HCT116 (cell line): Measurements from ENCODE around the gene THBD. TPM values are rescaled to one million over a fixed set of nuclear protein-coding genes. Genes with fewer than 3 reads are reported as not detected.

Source experiments
- ATAC-seq: fragments of 200-7000 bp; cut with Tn5 transposase; 2 replicates; pipeline ENCODE4 v1.9.1; 2020; ENCODE audit warnings: mild to moderate bottlenecking, moderate library complexity
- BruUV-seq: library from RNA; stranded (reverse); fragments of 400-500 nt; replicated peaks from 2 replicates; lab custom pipeline; 2021; lab: Mats Ljungman, UMichigan
- CTCF ChIA-PET: fragments of 300-600 bp; sonication (Branson Sonifier 250); formaldehyde crosslinking; loops from one replicate; lab custom pipeline; 2021; ENCODE audit warnings: antibody characterized with exemption; lab: Charles Lee
- POLR2A ChIA-PET: fragments of 300-600, 350-600 bp; sonication (Branson Sonifier 250); formaldehyde crosslinking; loops from one replicate; lab custom pipeline; 2021; ENCODE audit warnings: antibody characterized with exemption; lab: Charles Lee
- RAD21 ChIA-PET, 2 experiments: fragments of 300-600 bp; sonication (Branson Sonifier 250); formaldehyde crosslinking; loops; one replicate each; lab custom pipeline; 2023; ENCODE audit warnings: low total read pairs in 2 of 2; ENCODE audit not compliant: uncharacterized antibody in 2 of 2, unreplicated experiment in 2 of 2, low non-redundant PET in 1 of 2; lab: Charles Lee
- DNase-seq: peaks from one replicate; pipeline ENCODE4 v3.0.0-alpha.2; 2010; ENCODE audit warnings: low read depth, low spot score
- H2AFZ ChIP-seq: fragments of 200-600 bp; shearing (Covaris generic), sonication (generic); 2 replicates; pipeline ENCODE4 v1.6.1; 2017; ENCODE audit warnings: low read depth, mixed run types, mixed read lengths, antibody characterized with exemption, low read length; ENCODE audit not compliant: poor library complexity, severe bottlenecking
- H3K27ac ChIP-seq: 2 replicates; pipeline ENCODE4 v1.5.1; 2012; ENCODE audit warnings: low read depth, low read length
- H3K27me3 ChIP-seq: fragments of 200-600 bp; sonication (generic); 2 replicates; pipeline ENCODE4 v1.6.1; 2016; ENCODE audit warnings: mixed run types, low read length, mixed read lengths; ENCODE audit not compliant: insufficient read depth
- H3K36me3 ChIP-seq, 2 experiments: fragments of 200-500 bp in 1 of 2; fragments of 200-600 bp in 1 of 2; sonication (Bioruptor generic) in 1 of 2; sonication (generic) in 1 of 2; 2 replicates each; pipeline versions ENCODE4 v1.5.1 to v1.6.1; 2014 to 2016; ENCODE audit warnings: low read length in 2 of 2, inconsistent platforms in 1 of 2, mixed read lengths in 1 of 2, mixed run types in 1 of 2; ENCODE audit not compliant: insufficient read depth in 2 of 2, control insufficient read depth in 1 of 2
- H3K4me1 ChIP-seq, 2 experiments: fragments of 200-600 bp in 1 of 2; sonication (generic) in 1 of 2; 2 replicates each; pipeline versions ENCODE4 v1.5.1 to v1.6.1; 2012 to 2017; ENCODE audit warnings: low read length in 2 of 2, inconsistent platforms in 1 of 2, mild to moderate bottlenecking in 1 of 2, mixed read lengths in 1 of 2, mixed run types in 1 of 2, moderate library complexity in 1 of 2; ENCODE audit not compliant: insufficient read depth in 2 of 2, control insufficient read depth in 1 of 2
- H3K4me2 ChIP-seq: fragments of 200-600 bp; sonication (generic); 2 replicates; pipeline ENCODE4 v1.6.1; 2017; ENCODE audit warnings: mixed run types, low read length, mixed read lengths
- H3K4me3 ChIP-seq, 2 experiments: fragments of 200-600 bp in 1 of 2; sonication (generic) in 1 of 2; replicated peaks in 1 of 2; 2 replicates each; pipeline ENCODE4 v1.5.1; 2011 to 2016; ENCODE audit warnings: low read length in 2 of 2, control low read depth in 1 of 2, low read depth in 1 of 2, mild to moderate bottlenecking in 1 of 2, mixed read lengths in 1 of 2, mixed run types in 1 of 2
- H3K79me2 ChIP-seq: fragments of 200-600 bp; sonication (generic); 2 replicates; pipeline ENCODE4 v1.6.1; 2017; ENCODE audit warnings: mild to moderate bottlenecking, mixed run types, low read length, moderate library complexity, mixed read lengths; ENCODE audit not compliant: insufficient read depth
- H3K9ac ChIP-seq: fragments of 200-600 bp; sonication (generic); 2 replicates; pipeline ENCODE4 v1.6.1; 2016; ENCODE audit warnings: low read length, mixed read lengths
- H3K9me2 ChIP-seq: fragments of 200-600 bp; sonication (generic), shearing (Covaris generic); 2 replicates; pipeline ENCODE4 v1.6.1; 2017; ENCODE audit warnings: mixed run types, mild to moderate bottlenecking, moderate library complexity; ENCODE audit not compliant: insufficient read depth
- H3K9me3 ChIP-seq, 2 experiments: fragments of 200-500 bp in 1 of 2; fragments of 200-600 bp in 1 of 2; sonication (Bioruptor generic) in 1 of 2; sonication (generic) in 1 of 2; 2 replicates each; pipeline ENCODE4 v1.6.1; 2014 to 2017; ENCODE audit warnings: low read length in 2 of 2, mixed read lengths in 2 of 2, inconsistent platforms in 1 of 2, low read depth in 1 of 2, mild to moderate bottlenecking in 1 of 2, mixed run types in 1 of 2, moderate library complexity in 1 of 2; ENCODE audit not compliant: control insufficient read depth in 1 of 2, insufficient read depth in 1 of 2
- H4K20me1 ChIP-seq: fragments of 200-600 bp; sonication (generic), shearing (Covaris generic); 2 replicates; pipeline ENCODE4 v1.6.1; 2017; ENCODE audit warnings: mixed run types, mild to moderate bottlenecking, moderate library complexity; ENCODE audit not compliant: insufficient read depth
- CBX3 ChIP-seq: IDR thresholded peaks from 2 replicates; pipeline ENCODE4 v1.6.1; 2012; ENCODE audit warnings: low read depth
- CEBPB ChIP-seq: IDR thresholded peaks from 2 replicates; pipeline ENCODE4 v1.6.1; 2012; ENCODE audit warnings: low read depth
- EGR1 ChIP-seq: IDR thresholded peaks from 2 replicates; pipeline ENCODE4 v1.6.1; 2012; ENCODE audit warnings: low read depth
- ELF1 ChIP-seq: IDR thresholded peaks from 2 replicates; pipeline ENCODE4 v1.6.1; 2012; ENCODE audit warnings: low read depth, borderline replicate concordance
- EZH2phosphoT487 ChIP-seq: fragments of 200-600 bp; IDR thresholded peaks from 2 replicates; pipeline ENCODE4 v1.6.1; 2018; ENCODE audit warnings: antibody characterized with exemption, borderline replicate concordance
- FOSL1 ChIP-seq: IDR thresholded peaks from 2 replicates; pipeline ENCODE4 v1.6.1; 2012; ENCODE audit warnings: low read depth
- JUND ChIP-seq: IDR thresholded peaks from 2 replicates; pipeline ENCODE4 v1.6.1; 2012
- POLR2A ChIP-seq: IDR thresholded peaks from 2 replicates; pipeline ENCODE4 v1.7.0; 2011; ENCODE audit warnings: borderline replicate concordance; ENCODE audit not compliant: insufficient read depth, insufficient read length; ENCODE audit errors: extremely low read depth
- POLR2AphosphoS5 ChIP-seq: IDR thresholded peaks from 2 replicates; pipeline ENCODE4 v1.6.1; 2011; ENCODE audit warnings: mild to moderate bottlenecking, low read depth, low read length, moderate library complexity
- SP1 ChIP-seq: IDR thresholded peaks from 2 replicates; pipeline ENCODE4 v1.6.1; 2012; ENCODE audit warnings: low read depth
- TCF7L2 ChIP-seq: IDR thresholded peaks from 2 replicates; pipeline ENCODE4 v1.7.0; 2011; ENCODE audit warnings: borderline replicate concordance, inconsistent platforms; ENCODE audit not compliant: insufficient read depth, insufficient read length; ENCODE audit errors: extremely low read depth
- ZFX ChIP-seq: fragments of 450-650 bp; IDR thresholded peaks from 2 replicates; pipeline ENCODE4 v1.6.1; 2017
- ZNF274 ChIP-seq: fragments of 200-500 bp; sonication (Bioruptor generic); IDR thresholded peaks from 2 replicates; pipeline ENCODE4 v1.6.1; 2014; ENCODE audit warnings: mild to moderate bottlenecking, low read depth, low read length, inconsistent platforms
- intact Hi-C: fragments of 100-400 bp; cut with micrococcal nuclease; formaldehyde crosslinking; loops from 2 replicates; pipeline ENCODE4 v1.10.0; 2022
- total RNA-seq: library from RNA; stranded (reverse); gene quantifications from one replicate; pipeline ENCODE4 v1.2.1, GENCODE V29; 2021; ENCODE audit not compliant: unreplicated experiment
- TF ChIP-seq, protein P1 (sequence below): IDR thresholded peaks from 2 replicates; pipeline ENCODE4 v1.6.1; 2012; ENCODE audit warnings: low read depth
- TF ChIP-seq, protein P2 (sequence below), 3 experiments: fragments of 200-600 bp in 1 of 3; sonication (generic) in 1 of 3; IDR thresholded peaks in 2 of 3; conservative IDR thresholded peaks in 1 of 3; 2 replicates each; pipeline ENCODE4 v1.5.1; 2012 to 2017; ENCODE audit warnings: low read depth in 2 of 3, low read length in 2 of 3, antibody characterized with exemption in 1 of 3, borderline replicate concordance in 1 of 3, control low read depth in 1 of 3, mild to moderate bottlenecking in 1 of 3, mixed read lengths in 1 of 3, mixed run types in 1 of 3, moderate library complexity in 1 of 3; ENCODE audit not compliant: insufficient read depth in 1 of 3
- TF ChIP-seq, protein P3 (sequence below): IDR thresholded peaks from 2 replicates; pipeline ENCODE4 v1.6.1; 2012
- TF ChIP-seq, protein P4 (sequence below): IDR thresholded peaks from 2 replicates; pipeline ENCODE4 v1.6.1; 2012

THBD gene
- total RNA-seq, 1 experiment from 2014 or later: 0.39 TPM

DNA sequence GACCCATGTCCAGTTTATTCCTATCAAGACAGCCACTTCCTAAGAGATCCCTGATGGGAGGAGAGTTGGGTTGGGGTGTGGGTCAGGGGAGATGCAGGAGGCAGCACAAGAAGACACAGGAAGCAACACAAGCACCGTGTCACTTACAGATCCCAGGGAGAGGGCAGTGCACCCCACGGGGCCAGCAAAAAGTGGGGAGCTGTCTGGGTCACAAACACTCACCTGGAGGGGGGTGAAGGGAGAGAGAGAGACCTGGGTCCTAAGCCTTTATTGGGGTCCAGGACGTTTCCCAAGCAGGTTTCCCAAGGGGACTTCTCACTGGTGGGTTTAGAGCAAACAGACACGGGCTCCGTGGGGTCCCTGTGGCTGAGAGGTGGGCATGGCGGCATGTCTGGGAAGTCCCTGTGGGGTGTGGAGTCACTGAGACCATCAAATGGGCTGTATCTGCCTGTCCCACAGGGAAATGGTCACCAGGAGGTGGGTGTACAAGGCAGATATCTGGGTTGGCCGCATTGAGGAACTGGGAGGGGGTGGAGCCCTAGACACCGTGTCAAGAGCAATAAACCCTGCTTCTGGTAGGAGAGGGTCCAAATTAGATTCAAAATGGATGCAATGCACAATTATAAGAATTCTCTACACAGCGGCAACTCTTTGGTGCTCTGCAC is 38.2 kb upstream of the THBD start:
- no peak overlapping the region for H3K9ac ChIP-seq
- CTCF ChIA-PET: no interaction called here

More for the DNA sequence above, 38.2 kb upstream of the THBD start:
- Histone ChIP-seq H4K20me1 (no peaks in the 10 kb centered on the region), H3K79me2 (no peaks in the 10 kb centered on the region), H3K36me3 (no peaks in the 10 kb centered on the region), H3K4me3 (no peak overlapping the region), H3K27ac (no peak overlapping the region), H3K9me3 (no peaks in the 10 kb centered on the region), H3K9me2 (no peaks in the 10 kb centered on the region), H3K27me3 (peaks cover 9% of the 10 kb centered on the region), H3K4me2 (no peak overlapping the region), H3K4me1 (peaks cover 0 to 9% of the 10 kb centered on the region in 2 experiments; a peak in 2 of 4 replicates), H2AFZ (no peak overlapping the region)
- BruUV-seq: no TSS peak
- intact Hi-C loops: no loop called here
- ChIA-PET POLR2A (no interaction called here), RAD21 (no interaction called here)
- DNase-seq (no peak), ATAC-seq (no peak)
- TF ChIP-seq FOSL1: no peak
- TF ChIP-seq, protein P1, sequence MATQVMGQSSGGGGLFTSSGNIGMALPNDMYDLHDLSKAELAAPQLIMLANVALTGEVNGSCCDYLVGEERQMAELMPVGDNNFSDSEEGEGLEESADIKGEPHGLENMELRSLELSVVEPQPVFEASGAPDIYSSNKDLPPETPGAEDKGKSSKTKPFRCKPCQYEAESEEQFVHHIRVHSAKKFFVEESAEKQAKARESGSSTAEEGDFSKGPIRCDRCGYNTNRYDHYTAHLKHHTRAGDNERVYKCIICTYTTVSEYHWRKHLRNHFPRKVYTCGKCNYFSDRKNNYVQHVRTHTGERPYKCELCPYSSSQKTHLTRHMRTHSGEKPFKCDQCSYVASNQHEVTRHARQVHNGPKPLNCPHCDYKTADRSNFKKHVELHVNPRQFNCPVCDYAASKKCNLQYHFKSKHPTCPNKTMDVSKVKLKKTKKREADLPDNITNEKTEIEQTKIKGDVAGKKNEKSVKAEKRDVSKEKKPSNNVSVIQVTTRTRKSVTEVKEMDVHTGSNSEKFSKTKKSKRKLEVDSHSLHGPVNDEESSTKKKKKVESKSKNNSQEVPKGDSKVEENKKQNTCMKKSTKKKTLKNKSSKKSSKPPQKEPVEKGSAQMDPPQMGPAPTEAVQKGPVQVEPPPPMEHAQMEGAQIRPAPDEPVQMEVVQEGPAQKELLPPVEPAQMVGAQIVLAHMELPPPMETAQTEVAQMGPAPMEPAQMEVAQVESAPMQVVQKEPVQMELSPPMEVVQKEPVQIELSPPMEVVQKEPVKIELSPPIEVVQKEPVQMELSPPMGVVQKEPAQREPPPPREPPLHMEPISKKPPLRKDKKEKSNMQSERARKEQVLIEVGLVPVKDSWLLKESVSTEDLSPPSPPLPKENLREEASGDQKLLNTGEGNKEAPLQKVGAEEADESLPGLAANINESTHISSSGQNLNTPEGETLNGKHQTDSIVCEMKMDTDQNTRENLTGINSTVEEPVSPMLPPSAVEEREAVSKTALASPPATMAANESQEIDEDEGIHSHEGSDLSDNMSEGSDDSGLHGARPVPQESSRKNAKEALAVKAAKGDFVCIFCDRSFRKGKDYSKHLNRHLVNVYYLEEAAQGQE: no peak
- no peak for TF ChIP-seq CEBPB
- TF ChIP-seq, protein P2, sequence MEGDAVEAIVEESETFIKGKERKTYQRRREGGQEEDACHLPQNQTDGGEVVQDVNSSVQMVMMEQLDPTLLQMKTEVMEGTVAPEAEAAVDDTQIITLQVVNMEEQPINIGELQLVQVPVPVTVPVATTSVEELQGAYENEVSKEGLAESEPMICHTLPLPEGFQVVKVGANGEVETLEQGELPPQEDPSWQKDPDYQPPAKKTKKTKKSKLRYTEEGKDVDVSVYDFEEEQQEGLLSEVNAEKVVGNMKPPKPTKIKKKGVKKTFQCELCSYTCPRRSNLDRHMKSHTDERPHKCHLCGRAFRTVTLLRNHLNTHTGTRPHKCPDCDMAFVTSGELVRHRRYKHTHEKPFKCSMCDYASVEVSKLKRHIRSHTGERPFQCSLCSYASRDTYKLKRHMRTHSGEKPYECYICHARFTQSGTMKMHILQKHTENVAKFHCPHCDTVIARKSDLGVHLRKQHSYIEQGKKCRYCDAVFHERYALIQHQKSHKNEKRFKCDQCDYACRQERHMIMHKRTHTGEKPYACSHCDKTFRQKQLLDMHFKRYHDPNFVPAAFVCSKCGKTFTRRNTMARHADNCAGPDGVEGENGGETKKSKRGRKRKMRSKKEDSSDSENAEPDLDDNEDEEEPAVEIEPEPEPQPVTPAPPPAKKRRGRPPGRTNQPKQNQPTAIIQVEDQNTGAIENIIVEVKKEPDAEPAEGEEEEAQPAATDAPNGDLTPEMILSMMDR (IDR thresholded peaks at IDR 0.05 in 2 of 3, conservative IDR thresholded peaks at IDR 0.05 in 1 of 3; ENCODE audit: borderline replicate concordance in 1 of 3, insufficient read depth in 1 of 3, low read depth in 2 of 3, low read length in 2 of 3): no peak
- no peak for TF ChIP-seq POLR2A
- TF ChIP-seq, protein P3, sequence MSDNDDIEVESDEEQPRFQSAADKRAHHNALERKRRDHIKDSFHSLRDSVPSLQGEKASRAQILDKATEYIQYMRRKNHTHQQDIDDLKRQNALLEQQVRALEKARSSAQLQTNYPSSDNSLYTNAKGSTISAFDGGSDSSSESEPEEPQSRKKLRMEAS: no peak
- no peak for TF ChIP-seq EGR1
- TF ChIP-seq TCF7L2: no peak
- no peak for TF ChIP-seq SP1
- TF ChIP-seq POLR2AphosphoS5: no peak
- TF ChIP-seq ZNF274: no peak
- TF ChIP-seq ZFX: no peak
- no peak for TF ChIP-seq ELF1
- TF ChIP-seq CBX3: no peak
- TF ChIP-seq, protein P4, sequence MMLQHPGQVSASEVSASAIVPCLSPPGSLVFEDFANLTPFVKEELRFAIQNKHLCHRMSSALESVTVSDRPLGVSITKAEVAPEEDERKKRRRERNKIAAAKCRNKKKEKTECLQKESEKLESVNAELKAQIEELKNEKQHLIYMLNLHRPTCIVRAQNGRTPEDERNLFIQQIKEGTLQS: no peak
- no peak for TF ChIP-seq EZH2phosphoT487
- no peak for TF ChIP-seq JUND
